RWPE2 (cell line): Measurements from ENCODE around the gene WDR18.

Experiments used
- ATAC-seq: fragments of 200-7000 bp; cut with Tn5 transposase; 3 replicates; pipeline ENCODE4 v1.9.1; 2021; ENCODE audit warnings: low read depth
- DNase-seq: peaks from one replicate; pipeline ENCODE4 v3.0.0-alpha.2; 2020; ENCODE audit warnings: low spot score
- H3K27ac ChIP-seq: fragments of 450-650 bp; 2 replicates; pipeline ENCODE4 v1.5.1; 2017; ENCODE audit warnings: mild to moderate bottlenecking; ENCODE audit not compliant: poor library complexity, severe bottlenecking
- H3K27me3 ChIP-seq: fragments of 250-450 bp; sonication (Bioruptor Pico); 2 replicates; pipeline ENCODE4 v1.5.1; 2021; ENCODE audit warnings: mild to moderate bottlenecking, moderate library complexity; ENCODE audit not compliant: insufficient read depth, poor library complexity, severe bottlenecking
- H3K36me3 ChIP-seq: fragments of 250-450 bp; sonication (Bioruptor Pico); 2 replicates; pipeline ENCODE4 v1.5.1; 2020; ENCODE audit warnings: low read depth, mild to moderate bottlenecking, moderate library complexity
- H3K4me1 ChIP-seq: fragments of 250-450 bp; sonication (Bioruptor Pico); 2 replicates; pipeline ENCODE4 v1.5.1; 2021; ENCODE audit warnings: mild to moderate bottlenecking, moderate library complexity; ENCODE audit not compliant: insufficient read depth, poor library complexity, severe bottlenecking
- H3K4me3 ChIP-seq: fragments of 250-450 bp; sonication (Bioruptor Pico); 2 replicates; pipeline ENCODE4 v1.5.1; 2021; ENCODE audit warnings: mild to moderate bottlenecking, moderate library complexity; ENCODE audit not compliant: severe bottlenecking
- H3K9me3 ChIP-seq: fragments of 250-450 bp; sonication (Bioruptor Pico); 2 replicates; pipeline ENCODE4 v1.5.1; 2021; ENCODE audit warnings: mild to moderate bottlenecking, moderate library complexity; ENCODE audit not compliant: severe bottlenecking
- CTCF ChIP-seq: fragments of 450-650 bp; IDR thresholded peaks from one replicate; pipeline ENCODE4 v1.5.1; 2017; ENCODE audit warnings: mild to moderate bottlenecking, moderate library complexity; ENCODE audit not compliant: poor library complexity, severe bottlenecking

WDR18 gene

GRCh38 chr19:953445-954271, 30.5 kb upstream of the WDR18 start:
- H3K36me3 ChIP-seq = no peaks in the 10 kb centered on the region
- ATAC-seq = no peak

GRCh38 chr19:954272-954671, 29.9 kb upstream of the WDR18 start:
- Histone ChIP-seq H3K36me3 (no peaks in the 10 kb centered on the region), H3K27ac (no peak overlapping the region), H3K4me3 (no peak overlapping the region), H3K4me1 (peaks cover 24% of the 10 kb centered on the region), H3K9me3 (no peaks in the 10 kb centered on the region), H3K27me3 (no peaks in the 10 kb centered on the region)
- ATAC-seq = no peak
- no peak for TF ChIP-seq CTCF
- no peak for DNase-seq

More at GRCh38 chr19:953445-954271, 30.5 kb upstream of the WDR18 start:
- Histone ChIP-seq H3K4me1 (peaks cover 18% of the 10 kb centered on the region), H3K9me3 (no peaks in the 10 kb centered on the region), H3K27ac (no peak overlapping the region), H3K4me3 (no peak overlapping the region), H3K27me3 (no peaks in the 10 kb centered on the region)
- DNase-seq = no peak
- no peak for TF ChIP-seq CTCF

- ATAC-seq (no peak), DNase-seq (peak; percentile 45)
- H3K27ac ChIP-seq = no peak overlapping the region
- H3K4me3 ChIP-seq = no peak overlapping the region
- H3K36me3 ChIP-seq = no peaks in the 10 kb centered on the region
- peaks cover 24% of the 10 kb centered on the region for H3K4me1 ChIP-seq
- H3K27me3 ChIP-seq = no peaks in the 10 kb centered on the region
- TF ChIP-seq CTCF = no peak
- H3K9me3 ChIP-seq = no peaks in the 10 kb centered on the region
These were observed 29.3 kb upstream of the WDR18 start for GRCh38 chr19:954672-955494.

GRCh38 chr19:955803-956765, 28.1 kb upstream of the WDR18 start:
- H3K36me3 ChIP-seq = no peaks in the 10 kb centered on the region
- peak overlapping the region; percentile 43 for H3K27ac ChIP-seq
- ATAC-seq (no peak), DNase-seq (peak; percentile 53)
- no peak overlapping the region for H3K4me3 ChIP-seq
- no peaks in the 10 kb centered on the region for H3K9me3 ChIP-seq
- H3K27me3 ChIP-seq = no peaks in the 10 kb centered on the region
- no peak for TF ChIP-seq CTCF
- peaks cover 24% of the 10 kb centered on the region for H3K4me1 ChIP-seq
